ENCODE measurements around the gene SMURF1.

The SMURF1 gene

DNA sequence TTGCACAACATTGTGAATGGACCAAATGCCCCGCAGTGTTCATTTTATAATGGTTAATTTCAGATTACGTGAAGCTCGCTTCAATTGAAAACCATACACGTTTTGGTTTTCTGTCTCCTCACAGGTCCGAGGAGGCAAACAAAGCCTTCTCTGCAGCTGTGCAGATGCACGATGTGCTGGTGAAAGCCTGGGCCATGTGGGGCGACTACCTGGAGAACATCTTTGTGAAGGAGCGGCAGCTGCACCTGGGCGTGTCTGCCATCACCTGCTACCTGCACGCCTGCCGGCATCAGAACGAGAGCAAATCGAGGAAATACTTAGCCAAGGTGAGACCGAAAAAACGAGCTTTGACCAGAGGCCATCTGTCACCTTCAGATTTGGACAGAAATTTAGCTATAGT is 155.3 kb downstream of the SMURF1 start:
- no peak for DNase-seq (ENCODE audit: low spot score)

- DNase-seq (ENCODE audit: low spot score) = no peak
Observed at GRCh38 chr7:98985945-98986344, 158.0 kb downstream of the SMURF1 start.

- DNase-seq (ENCODE audit: low spot score) = no peak
Observed at GRCh38 chr7:98985406-98985805, 158.5 kb downstream of the SMURF1 start.

DNA sequence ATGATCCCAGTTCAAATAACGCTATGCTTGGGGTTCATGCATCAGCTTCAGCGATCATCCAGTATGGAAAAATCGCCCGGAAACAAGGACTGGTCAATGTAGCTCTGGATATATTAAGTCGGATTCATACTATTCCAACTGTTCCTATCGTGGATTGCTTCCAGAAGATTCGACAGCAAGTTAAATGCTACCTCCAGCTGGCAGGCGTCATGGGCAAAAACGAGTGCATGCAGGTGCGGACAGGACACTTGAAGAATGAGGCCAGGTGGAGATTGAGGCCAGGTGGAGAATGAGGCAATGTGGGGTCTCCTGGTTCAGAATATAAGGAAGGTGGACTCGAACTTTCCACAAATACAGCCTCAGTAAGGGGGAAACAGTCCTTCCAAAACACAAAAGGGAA is 159.8 kb downstream of the SMURF1 start:
- no peak for DNase-seq (ENCODE audit: low spot score)

- no peak for DNase-seq (ENCODE audit: low spot score)
Observed at GRCh38 chr7:98982686-98983085, 161.2 kb downstream of the SMURF1 start.

- DNase-seq (ENCODE audit: low spot score) = no peak
Observed at GRCh38 chr7:98981701-98982100, 162.2 kb downstream of the SMURF1 start.

GRCh38 chr7:98978672-98979071 is 165.2 kb downstream of the SMURF1 start:
- no peak for DNase-seq (ENCODE audit: low spot score)
